HG02678 (cell line): ENCODE data around the gene ZSWIM5.
"Not testable (repeated sequence)": the region's sequence is repeated elsewhere in the genome, so short reads cannot be mapped to it uniquely, and the experiment has no call there.

Experiments used
- ATAC-seq: cut with Tn5 transposase; IDR thresholded peaks from one replicate; pipeline ENCODE4 v1.9.1; 2021; ENCODE audit warnings: mild to moderate bottlenecking, moderate library complexity; ENCODE audit not compliant: unreplicated experiment

Gene ZSWIM5

DNA sequence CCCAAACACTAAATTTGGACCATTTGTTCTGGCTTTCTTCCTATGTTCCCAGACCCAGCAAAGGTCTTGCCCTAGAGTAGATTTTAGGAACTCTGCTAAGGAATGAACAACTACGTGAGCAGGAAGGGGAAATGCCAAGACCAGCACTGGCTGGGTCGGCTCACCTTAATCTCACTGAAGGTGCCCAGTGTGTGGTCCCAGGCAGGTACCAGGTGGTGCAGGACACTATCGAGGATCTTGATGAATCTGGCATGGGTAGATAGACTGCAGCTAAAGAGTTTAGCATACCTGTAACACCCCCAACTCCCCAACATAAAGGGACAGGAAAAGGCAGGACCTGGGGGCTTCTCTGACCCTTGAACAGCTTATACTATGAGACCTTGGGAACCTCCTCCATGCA lies 198.3 kb downstream of the ZSWIM5 start:
- no peak for ATAC-seq

DNA sequence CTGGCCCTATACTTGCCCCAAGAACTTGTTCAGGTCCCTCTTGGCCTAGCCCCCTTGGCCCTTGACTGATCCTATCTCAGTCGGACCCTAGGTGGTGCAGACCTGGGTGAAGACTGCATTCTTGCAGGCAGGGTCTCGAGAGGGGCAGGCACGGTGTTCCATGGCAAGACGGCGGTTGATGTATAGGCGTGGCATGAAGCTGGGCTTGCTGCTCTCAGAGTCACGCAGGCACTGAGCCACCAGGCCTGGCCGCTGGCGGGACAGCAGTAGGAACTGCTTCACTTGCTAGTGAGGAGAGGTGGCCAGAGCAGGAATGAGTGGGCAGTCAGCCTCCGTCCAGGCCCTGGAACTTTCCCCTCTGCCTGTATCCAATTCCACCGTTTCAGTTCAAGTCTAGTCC lies 199.1 kb downstream of the ZSWIM5 start:
- ATAC-seq, result no peak

DNA sequence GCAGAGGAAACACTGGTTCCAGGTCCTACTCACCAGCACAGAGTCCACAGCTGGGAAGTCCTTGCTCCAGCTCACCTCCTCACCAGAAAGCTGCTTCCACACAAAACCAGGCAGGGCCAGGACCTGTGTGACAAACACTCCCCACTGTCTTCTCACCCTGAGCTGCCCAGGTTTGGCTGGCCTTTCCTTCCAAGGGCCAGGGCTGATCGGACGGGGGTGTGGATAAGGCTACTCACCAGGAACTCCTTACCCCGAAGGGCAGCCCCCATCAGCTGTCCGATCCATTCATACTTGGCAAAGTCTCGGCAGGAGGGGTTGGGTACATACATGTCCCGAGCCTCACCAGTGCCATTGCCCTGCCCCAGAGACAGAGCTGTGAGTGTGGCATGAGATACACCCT lies 200.6 kb downstream of the ZSWIM5 start:
- no peak for ATAC-seq

DNA sequence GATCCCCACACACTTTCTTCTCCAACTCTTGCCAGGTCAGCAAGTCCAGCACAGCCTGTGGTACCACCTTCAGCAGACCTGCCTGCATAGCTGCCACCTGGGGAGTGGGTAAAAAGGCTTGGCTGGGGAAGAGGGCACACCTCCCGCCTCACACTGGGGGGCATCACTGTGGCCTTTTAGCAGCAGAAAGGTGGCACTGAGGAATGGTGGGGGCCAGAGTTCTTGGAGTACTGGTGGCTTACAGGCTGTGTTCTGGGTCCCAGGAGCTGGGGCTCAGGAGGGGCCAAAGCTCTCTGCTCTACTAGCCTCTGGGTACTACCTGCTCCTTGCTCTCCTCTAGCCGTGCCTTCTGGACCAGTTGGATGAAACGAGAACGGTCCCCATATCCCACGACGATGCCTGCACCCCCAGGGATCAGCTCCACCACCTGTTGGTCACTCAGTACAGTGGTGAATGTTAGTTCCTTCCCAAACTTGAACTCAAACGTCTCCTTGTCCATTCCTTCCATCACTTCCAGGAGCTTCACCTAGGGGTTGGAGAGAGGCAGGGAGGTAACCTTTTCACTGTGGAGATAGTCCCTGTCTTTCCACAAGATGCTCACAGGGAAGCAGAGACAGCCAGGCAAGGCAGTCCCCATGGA lies 202.0 kb downstream of the ZSWIM5 start:
- ATAC-seq, result no peak

DNA sequence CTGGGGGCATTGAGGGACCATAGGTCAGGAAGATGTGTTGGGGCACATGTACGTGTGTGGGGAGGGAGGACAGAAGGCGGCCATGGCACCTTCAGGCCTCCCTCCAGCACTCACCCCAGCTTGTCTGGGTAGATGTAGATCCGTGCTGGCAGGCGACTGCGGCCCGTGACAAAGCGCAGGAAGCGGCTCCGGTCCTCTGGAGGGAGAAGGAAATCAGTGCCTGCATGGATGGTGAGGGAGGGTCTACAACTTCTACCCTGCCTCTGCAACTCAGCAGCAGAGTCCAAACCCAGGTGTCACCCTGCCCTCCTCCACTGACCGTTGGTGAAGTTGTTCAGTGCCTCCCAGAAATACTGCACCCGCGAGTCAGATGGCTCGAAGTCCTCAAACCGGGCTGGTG lies 202.7 kb downstream of the ZSWIM5 start:
- no peak for ATAC-seq

GRCh38 chr1:45002650-45003645 lies 203.5 kb downstream of the ZSWIM5 start:
- ATAC-seq, result no peak

GRCh38 chr1:45001576-45001975 lies 204.8 kb downstream of the ZSWIM5 start:
- not testable (repeated sequence) for ATAC-seq

- ATAC-seq, result no peak
Observed at GRCh38 chr1:45001011-45001481, 205.4 kb downstream of the ZSWIM5 start.

DNA sequence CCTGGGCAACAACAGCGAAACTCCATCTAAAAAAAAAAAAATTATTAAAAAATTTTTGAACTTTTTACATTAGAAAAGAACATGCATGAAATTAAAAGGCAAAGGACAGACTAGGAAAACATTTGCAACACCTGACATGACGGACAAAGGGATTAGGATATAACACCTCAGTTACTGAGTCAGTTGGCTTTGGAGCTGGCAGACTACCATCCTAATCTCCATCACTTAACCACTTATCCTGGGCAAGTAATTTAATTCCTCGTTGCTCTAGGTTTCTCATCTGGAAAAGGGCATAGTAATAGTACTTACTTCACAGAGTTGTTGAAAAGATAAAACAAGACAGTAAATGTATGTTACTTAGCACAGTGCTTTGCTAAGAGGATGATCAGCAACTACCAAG lies 207.2 kb downstream of the ZSWIM5 start:
- ATAC-seq, result no peak

DNA sequence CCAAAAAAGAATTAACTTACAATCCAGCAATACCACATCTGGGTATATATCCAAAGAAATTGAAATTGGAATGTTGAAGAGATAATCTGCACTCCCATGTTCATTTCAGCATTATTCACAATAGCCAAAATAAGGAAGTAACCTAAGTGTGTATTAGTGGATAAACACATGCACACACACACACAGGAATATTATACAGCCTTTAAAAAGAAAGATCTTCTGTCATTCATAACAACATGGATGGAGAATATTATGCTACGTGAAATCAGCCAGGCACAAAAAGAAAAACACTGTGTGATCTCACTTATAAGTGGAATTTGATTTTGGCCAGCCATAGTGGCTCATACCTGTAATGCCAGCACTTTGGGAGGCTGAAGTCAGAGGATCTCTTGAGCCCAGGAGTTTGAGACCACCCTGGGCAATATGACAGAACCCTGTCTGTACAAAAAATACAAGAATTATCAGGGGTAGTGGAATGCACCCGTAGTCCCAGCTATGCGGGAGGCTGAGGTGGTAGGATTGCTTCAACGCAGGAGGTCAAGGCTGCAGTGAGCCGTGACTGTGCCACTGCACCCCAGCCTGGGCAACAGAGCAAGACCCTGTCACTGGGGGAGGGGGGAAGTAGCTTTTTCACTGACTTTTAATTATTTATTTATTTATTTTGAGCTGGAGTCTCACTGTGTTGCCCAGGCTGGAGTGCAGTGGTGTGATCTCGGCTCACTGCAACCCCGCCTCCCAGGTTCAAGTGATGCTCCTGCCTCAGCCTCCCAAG lies 210.8 kb downstream of the ZSWIM5 start:
- no peak for ATAC-seq

- no peak for ATAC-seq
Observed at GRCh38 chr1:44994309-44994898, 212.0 kb downstream of the ZSWIM5 start.

GRCh38 chr1:44988531-44989156 lies 217.8 kb downstream of the ZSWIM5 start:
- no peak for ATAC-seq

- ATAC-seq, result peak; percentile 8
Observed at GRCh38 chr1:44985747-44986359, 220.6 kb downstream of the ZSWIM5 start.

DNA sequence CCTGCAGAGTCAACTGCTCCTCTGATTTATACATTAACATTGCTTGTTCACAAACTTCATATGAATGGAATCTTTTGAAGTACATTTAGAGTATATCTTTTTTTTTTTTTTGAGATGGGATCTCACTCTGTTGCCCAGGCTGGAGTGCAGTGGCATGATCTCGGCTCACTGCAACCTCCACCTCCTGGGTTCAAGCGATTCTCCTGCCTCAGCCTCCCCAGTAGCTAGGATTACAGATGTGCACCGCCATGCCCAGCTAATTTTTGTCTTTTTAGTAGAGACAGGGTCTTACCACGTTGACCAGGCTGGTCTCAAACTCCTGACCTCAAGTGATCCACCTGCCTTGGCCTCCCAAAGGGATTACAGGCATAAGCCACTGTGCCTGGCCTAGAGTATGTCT lies 229.0 kb downstream of the ZSWIM5 start:
- not testable (repeated sequence) for ATAC-seq

DNA sequence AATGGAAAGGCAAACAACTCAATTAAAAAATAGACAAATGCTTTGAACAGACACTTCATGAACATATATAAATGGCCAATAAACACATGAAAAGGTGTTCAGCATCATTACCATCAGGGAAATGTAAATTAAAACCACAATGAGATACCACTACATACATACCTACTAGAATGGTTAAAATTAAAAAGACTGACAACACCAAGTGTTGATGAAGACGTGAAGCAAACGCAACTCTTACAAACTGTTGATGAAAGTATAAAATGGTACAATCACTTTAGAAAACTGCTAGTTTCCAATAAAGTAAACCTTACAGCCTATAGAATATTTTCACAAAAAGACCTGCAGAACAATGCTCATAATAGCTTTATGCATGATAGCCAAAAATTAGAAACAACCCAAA lies 230.2 kb downstream of the ZSWIM5 start:
- ATAC-seq, result no peak

DNA sequence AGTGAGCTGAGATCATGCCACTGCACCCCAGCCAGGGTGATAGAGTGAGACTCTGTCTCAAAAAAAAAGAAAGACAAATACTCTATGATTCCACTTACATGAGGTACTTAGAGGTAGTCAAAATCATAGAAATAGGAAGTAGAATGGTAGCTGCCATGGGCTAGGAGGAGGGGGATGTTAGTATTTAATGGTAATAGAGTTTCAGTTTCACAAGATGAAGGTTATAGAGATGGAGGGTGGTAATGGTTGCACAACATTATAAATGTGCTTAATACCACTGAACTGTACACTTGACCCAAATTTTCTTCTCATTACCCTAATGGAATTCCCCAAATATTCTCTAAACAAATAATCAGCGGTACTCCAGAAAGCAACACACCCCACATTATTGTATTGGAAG lies 232.8 kb downstream of the ZSWIM5 start:
- no peak for ATAC-seq

DNA sequence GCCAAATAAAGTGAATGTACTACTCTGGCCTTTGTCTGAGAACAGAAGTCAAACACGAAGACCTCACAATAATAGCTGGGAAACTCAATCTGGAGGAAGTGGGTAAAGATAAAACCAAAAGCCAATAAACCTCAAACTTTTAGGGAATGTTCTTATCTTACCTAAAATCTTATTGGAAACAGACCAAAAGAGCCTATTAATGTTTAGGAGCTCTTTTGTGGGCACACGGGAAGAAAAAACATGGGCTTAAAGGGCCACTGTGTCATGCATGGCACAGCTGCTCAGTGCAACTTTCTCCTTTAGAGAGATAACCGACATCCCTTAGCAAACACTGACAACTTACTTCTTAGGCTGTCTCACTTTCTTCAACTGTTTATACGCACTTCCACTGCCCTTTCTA lies 236.1 kb downstream of the ZSWIM5 start:
- ATAC-seq, result no peak
